Tibial artery (tissue), 4 donors: Measurements from ENCODE around the gene ANKMY2.

Source experiments
- DNase-seq, 2 donors: peaks; one replicate each; pipeline ENCODE4 v3.0.0-alpha.2; 2019
- H3K27ac ChIP-seq, 2 donors: fragments of 200-600 bp; sonication (generic) in 1 of 2; 1 replicate in 1 of 2; 2 replicates in 1 of 2; pipeline ENCODE4 v1.5.1; 2018 to 2019; ENCODE audit warnings: mild to moderate bottlenecking in 1 of 2
- H3K27me3 ChIP-seq, 2 donors: fragments of 200-600 bp; sonication (generic) in 1 of 2; one replicate each; pipeline versions ENCODE4 v1.5.1 to v1.6.0; 2016 to 2019
- H3K36me3 ChIP-seq, 3 donors: fragments of 200-600 bp; sonication (generic) in 2 of 3; one replicate each; pipeline ENCODE4 v1.5.1; 2016 to 2019; ENCODE audit warnings: mild to moderate bottlenecking in 2 of 3
- H3K4me1 ChIP-seq, 4 donors: fragments of 200-600 bp; sonication (generic) in 2 of 4; 1 replicate in 3 of 4; 2 replicates in 1 of 4; pipeline ENCODE4 v1.5.1; 2016 to 2019
- H3K4me3 ChIP-seq, 2 donors: fragments of 200-600 bp; sonication (generic) in 1 of 2; 1 replicate in 1 of 2; 2 replicates in 1 of 2; pipeline ENCODE4 v1.5.1; 2018 to 2019; ENCODE audit warnings: mild to moderate bottlenecking in 2 of 2
- H3K9me3 ChIP-seq, 3 donors: fragments of 200-600 bp; sonication (generic) in 1 of 3; one replicate each; pipeline ENCODE4 v1.5.1; 2016 to 2019
- intact Hi-C: fragments of 100-400 bp; cut with DNase I; formaldehyde crosslinking; loops from one replicate; pipeline ENCODE4 v1.15.0; 2023; ENCODE audit warnings: low total_unique reads
- TF ChIP-seq, protein P1 (sequence below), 2 experiments: fragments of 200-600 bp in 1 of 2; fragments of 450-650 bp in 1 of 2; IDR thresholded peaks; one replicate each; pipeline ENCODE4 v1.5.1; 2017 to 2019; ENCODE audit warnings: antibody characterized with exemption in 2 of 2, mild to moderate bottlenecking in 1 of 2, moderate library complexity in 1 of 2

The ANKMY2 gene

GRCh38 chr7:16630654-16631053 is 14.9 kb downstream of the ANKMY2 start:
- DNase-seq, result no peak
- no peaks in the 10 kb centered on the region for H3K9me3 ChIP-seq
- peaks cover 0 to 11% (median 4%) of the 10 kb centered on the region in 4 donors for H3K4me1 ChIP-seq
- no peaks in the 10 kb centered on the region for H3K27me3 ChIP-seq
- H3K27ac ChIP-seq, result no peak overlapping the region
- peaks cover 0 to 8% (median 0%) of the 10 kb centered on the region in 3 donors for H3K36me3 ChIP-seq
- TF ChIP-seq, protein P1, sequence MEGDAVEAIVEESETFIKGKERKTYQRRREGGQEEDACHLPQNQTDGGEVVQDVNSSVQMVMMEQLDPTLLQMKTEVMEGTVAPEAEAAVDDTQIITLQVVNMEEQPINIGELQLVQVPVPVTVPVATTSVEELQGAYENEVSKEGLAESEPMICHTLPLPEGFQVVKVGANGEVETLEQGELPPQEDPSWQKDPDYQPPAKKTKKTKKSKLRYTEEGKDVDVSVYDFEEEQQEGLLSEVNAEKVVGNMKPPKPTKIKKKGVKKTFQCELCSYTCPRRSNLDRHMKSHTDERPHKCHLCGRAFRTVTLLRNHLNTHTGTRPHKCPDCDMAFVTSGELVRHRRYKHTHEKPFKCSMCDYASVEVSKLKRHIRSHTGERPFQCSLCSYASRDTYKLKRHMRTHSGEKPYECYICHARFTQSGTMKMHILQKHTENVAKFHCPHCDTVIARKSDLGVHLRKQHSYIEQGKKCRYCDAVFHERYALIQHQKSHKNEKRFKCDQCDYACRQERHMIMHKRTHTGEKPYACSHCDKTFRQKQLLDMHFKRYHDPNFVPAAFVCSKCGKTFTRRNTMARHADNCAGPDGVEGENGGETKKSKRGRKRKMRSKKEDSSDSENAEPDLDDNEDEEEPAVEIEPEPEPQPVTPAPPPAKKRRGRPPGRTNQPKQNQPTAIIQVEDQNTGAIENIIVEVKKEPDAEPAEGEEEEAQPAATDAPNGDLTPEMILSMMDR (IDR thresholded peaks at IDR 0.05), result no peak
- intact Hi-C loops, result no loop called here
- no peak overlapping the region for H3K4me3 ChIP-seq

GRCh38 chr7:16627236-16627635 is 18.3 kb downstream of the ANKMY2 start:
- Histone ChIP-seq H3K4me1 (no peaks in the 10 kb centered on the region), H3K9me3 (no peaks in the 10 kb centered on the region), H3K27ac (no peak overlapping the region), H3K36me3 (peaks cover 15 to 32% (median 21%) of the 10 kb centered on the region in 3 donors), H3K4me3 (no peak overlapping the region), H3K27me3 (no peaks in the 10 kb centered on the region)
- TF ChIP-seq, protein P1 (IDR thresholded peaks at IDR 0.05), result no peak
- intact Hi-C loops, result no loop called here
- no peak for DNase-seq

DNA sequence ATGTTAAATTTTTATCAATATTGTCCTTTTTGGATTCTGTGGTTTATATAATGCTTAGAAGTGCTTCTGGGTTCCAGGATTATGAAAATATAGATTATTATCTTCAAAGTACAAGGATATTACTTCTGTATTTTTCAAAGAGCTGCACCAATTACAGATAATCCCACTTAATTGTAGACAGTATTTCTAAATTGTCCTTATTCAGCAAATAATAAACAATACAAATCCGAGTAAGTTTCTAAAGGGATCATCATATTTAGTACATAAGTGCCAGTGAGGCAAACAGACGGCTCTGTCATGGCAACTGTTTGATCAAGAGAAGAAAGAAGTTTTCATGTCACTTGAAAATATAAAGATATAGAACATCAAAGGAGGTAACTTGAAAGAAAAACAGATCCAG is 19.2 kb downstream of the ANKMY2 start:
- no peaks in the 10 kb centered on the region for H3K27me3 ChIP-seq
- no peak overlapping the region for H3K4me3 ChIP-seq
- no peaks in the 10 kb centered on the region for H3K4me1 ChIP-seq
- H3K27ac ChIP-seq, result no peak overlapping the region
- no peaks in the 10 kb centered on the region for H3K9me3 ChIP-seq
- intact Hi-C loops, result no loop called here
- TF ChIP-seq, protein P1 (IDR thresholded peaks at IDR 0.05), result no peak
- no peak for DNase-seq
- peaks cover 21 to 40% (median 23%) of the 10 kb centered on the region in 3 donors for H3K36me3 ChIP-seq

DNA sequence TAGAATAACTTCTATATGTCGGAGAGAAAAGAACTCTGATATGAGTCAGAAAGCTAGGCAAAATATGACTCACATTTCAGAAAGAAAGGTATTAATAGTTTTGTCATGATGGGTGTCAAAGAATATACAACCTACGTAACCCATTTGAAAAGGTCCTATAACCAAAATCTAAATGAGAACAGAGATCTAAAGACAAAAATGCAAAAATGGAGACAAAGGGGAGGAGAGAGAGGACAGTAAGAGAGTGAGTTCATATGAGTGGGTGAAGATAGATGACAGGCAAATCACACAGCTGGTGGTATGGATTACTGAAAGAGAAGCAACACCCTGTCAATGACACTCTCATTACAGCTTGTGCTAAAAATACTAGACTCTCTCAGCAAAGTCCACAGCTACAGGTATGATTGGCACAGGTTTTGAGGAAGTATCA is 25.6 kb downstream of the ANKMY2 start:
- no peak overlapping the region for H3K4me3 ChIP-seq
- H3K27ac ChIP-seq, result no peak overlapping the region
- TF ChIP-seq, protein P1 (IDR thresholded peaks at IDR 0.05), result no peak
- no peaks in the 10 kb centered on the region for H3K27me3 ChIP-seq
- no peaks in the 10 kb centered on the region for H3K9me3 ChIP-seq
- H3K36me3 ChIP-seq, result peaks cover 45 to 75% (median 53%) of the 10 kb centered on the region in 3 donors
- no peaks in the 10 kb centered on the region for H3K4me1 ChIP-seq
- intact Hi-C loops, result no loop called here
- DNase-seq, result no peak

DNA sequence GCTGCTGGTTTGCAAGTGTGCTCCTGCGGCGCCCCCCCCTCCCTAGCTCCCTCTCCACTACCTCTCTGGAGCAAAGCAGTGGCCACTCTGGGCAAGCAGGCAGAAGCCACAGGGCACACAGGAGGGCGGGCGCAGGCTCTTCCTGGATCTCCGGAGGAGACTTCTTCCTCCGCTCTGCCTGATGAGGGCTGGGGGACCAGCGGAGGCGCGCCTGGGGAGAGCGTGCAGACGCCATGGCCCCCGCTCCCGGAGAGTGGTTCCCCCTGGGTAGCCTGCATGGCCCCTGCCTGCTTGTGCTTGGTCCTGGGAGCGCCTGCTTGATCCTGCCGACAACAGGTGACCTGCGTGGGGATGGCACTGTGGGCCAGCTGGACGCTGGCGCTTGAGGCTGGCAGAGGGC is 29.0 kb downstream of the ANKMY2 start:
- Histone ChIP-seq H3K9me3 (no peaks in the 10 kb centered on the region), H3K36me3 (peaks cover 40 to 72% (median 48%) of the 10 kb centered on the region in 3 donors), H3K27me3 (no peaks in the 10 kb centered on the region), H3K27ac (no peak overlapping the region), H3K4me1 (no peaks in the 10 kb centered on the region), H3K4me3 (no peak overlapping the region)
- DNase-seq, result no peak
- TF ChIP-seq, protein P1 (IDR thresholded peaks at IDR 0.05), result no peak
- intact Hi-C loops, result no loop called here

GRCh38 chr7:16616122-16616521 is 29.4 kb downstream of the ANKMY2 start:
- no peak for DNase-seq
- Histone ChIP-seq H3K27me3 (no peaks in the 10 kb centered on the region), H3K27ac (no peak overlapping the region), H3K4me3 (no peak overlapping the region), H3K9me3 (no peaks in the 10 kb centered on the region), H3K36me3 (peaks cover 40 to 75% (median 48%) of the 10 kb centered on the region in 3 donors), H3K4me1 (no peaks in the 10 kb centered on the region)
- intact Hi-C loops, result no loop called here
- TF ChIP-seq, protein P1 (IDR thresholded peaks at IDR 0.05), result no peak
